Suprapubic skin (tissue), 3 donors: ENCODE data around the gene C16orf92.

Source experiments
- POLR2AphosphoS5 ChIP-seq, 3 donors: sonication (generic); formaldehyde crosslinking; IDR thresholded peaks; one replicate each; pipeline ENCODE4 v1.6.1; 2017; ENCODE audit warnings: antibody characterized with exemption in 3 of 3
- TF ChIP-seq, protein P1 (sequence below), 2 donors: fragments of 200-600 bp in 1 of 2; fragments of 450-650 bp in 1 of 2; sonication (generic) in 1 of 2; IDR thresholded peaks; one replicate each; pipeline ENCODE4 v1.5.1; 2016 to 2019; ENCODE audit warnings: antibody characterized with exemption in 2 of 2, mild to moderate bottlenecking in 1 of 2, moderate library complexity in 1 of 2

DNA sequence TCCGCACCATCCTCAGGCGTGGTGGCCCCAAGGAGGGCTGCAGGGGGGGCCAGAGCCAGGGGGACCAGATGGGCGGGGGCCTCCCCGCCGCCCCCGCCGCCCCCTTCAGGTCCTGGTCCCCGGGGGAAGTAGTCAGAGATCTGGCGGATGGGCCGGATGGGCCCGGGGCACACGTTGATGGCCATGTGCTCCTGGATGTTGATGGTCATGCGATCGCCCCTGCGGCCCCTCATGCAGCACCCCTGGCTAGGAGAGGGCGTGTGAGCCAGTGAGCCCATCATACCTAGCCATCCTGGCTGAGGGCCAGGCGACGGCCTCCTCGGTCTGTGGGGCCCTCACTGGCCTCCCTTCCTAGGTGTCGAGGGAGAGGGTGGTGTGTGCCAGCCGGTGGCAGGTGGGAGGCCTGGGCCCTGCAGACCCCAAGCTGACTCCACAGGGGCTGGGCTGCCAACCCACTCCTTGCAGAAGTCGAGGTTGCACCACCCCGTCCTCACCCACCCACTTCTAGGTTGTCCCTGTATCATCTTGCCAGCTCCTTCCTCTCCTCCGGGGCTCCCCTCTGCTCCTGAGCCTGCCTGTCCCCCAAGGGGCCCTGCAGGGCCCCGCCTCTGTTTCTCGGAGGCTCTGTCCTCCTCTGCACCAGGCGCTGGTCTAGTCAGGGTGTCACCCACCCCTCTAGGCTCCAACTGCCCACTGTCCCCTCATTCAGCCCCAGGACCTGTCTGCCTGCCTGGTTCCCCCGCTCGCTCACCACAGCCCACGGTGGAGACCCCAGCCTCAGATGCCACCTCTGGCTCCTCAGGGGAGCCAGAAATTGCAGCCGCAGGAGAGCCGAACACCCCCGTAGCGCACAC, 12.8 kb upstream of the C16orf92 start:
- no peak for TF ChIP-seq POLR2AphosphoS5 (IDR thresholded peaks at IDR 0.05)
- TF ChIP-seq, protein P1, sequence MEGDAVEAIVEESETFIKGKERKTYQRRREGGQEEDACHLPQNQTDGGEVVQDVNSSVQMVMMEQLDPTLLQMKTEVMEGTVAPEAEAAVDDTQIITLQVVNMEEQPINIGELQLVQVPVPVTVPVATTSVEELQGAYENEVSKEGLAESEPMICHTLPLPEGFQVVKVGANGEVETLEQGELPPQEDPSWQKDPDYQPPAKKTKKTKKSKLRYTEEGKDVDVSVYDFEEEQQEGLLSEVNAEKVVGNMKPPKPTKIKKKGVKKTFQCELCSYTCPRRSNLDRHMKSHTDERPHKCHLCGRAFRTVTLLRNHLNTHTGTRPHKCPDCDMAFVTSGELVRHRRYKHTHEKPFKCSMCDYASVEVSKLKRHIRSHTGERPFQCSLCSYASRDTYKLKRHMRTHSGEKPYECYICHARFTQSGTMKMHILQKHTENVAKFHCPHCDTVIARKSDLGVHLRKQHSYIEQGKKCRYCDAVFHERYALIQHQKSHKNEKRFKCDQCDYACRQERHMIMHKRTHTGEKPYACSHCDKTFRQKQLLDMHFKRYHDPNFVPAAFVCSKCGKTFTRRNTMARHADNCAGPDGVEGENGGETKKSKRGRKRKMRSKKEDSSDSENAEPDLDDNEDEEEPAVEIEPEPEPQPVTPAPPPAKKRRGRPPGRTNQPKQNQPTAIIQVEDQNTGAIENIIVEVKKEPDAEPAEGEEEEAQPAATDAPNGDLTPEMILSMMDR (IDR thresholded peaks at IDR 0.05), result no peak
